Glutamatergic neuron (in vitro differentiated cells): ENCODE measurements around the gene COG6. TPM values are rescaled to one million over a fixed set of nuclear protein-coding genes. Genes with fewer than 3 reads are reported as not detected.
A peak's percentile ranks its signal among the peaks of the same experiment; 100 is the strongest.

Experiments
- DNase-seq: peaks from one replicate; pipeline ENCODE4 v3.0.0; 2022
- H3K27ac Mint-ChIP-seq: one replicate; pipeline ENCODE4 v1.8.0; 2020; ENCODE audit warnings: mild to moderate bottlenecking, mixed read lengths, inconsistent platforms; ENCODE audit not compliant: unreplicated experiment
- H3K27me3 Mint-ChIP-seq: one replicate; pipeline ENCODE4 v1.8.0; 2020; ENCODE audit warnings: mild to moderate bottlenecking, moderate library complexity, mixed read lengths, inconsistent platforms; ENCODE audit not compliant: unreplicated experiment
- H3K36me3 Mint-ChIP-seq: one replicate; pipeline ENCODE4 v1.8.0; 2020; ENCODE audit warnings: mild to moderate bottlenecking, mixed read lengths, inconsistent platforms; ENCODE audit not compliant: unreplicated experiment
- H3K4me1 Mint-ChIP-seq: one replicate; pipeline ENCODE4 v1.8.0; 2020; ENCODE audit warnings: mild to moderate bottlenecking, low read depth, mixed read lengths, inconsistent platforms; ENCODE audit not compliant: unreplicated experiment
- H3K4me3 Mint-ChIP-seq: one replicate; pipeline ENCODE4 v1.8.0; 2020; ENCODE audit warnings: mild to moderate bottlenecking, mixed read lengths, inconsistent platforms; ENCODE audit not compliant: unreplicated experiment
- H3K9me3 Mint-ChIP-seq: one replicate; pipeline ENCODE4 v1.8.0; 2020; ENCODE audit warnings: mild to moderate bottlenecking, moderate library complexity, mixed read lengths, inconsistent platforms; ENCODE audit not compliant: unreplicated experiment
- total RNA-seq: library from RNA; stranded (reverse); fragmentation: NEBNext Ultra II Directional; extraction: Animal tissue kit (Norgen Biotek cat#: 25700); gene quantifications from one replicate; pipeline ENCODE4 v1.2.1, GENCODE V29; 2021; ENCODE audit not compliant: unreplicated experiment
- TF ChIP-seq, protein P1 (sequence below): fragments of 200-600 bp; sonication (generic); IDR thresholded peaks from one replicate; pipeline ENCODE4 v1.5.0; 2021; ENCODE audit not compliant: partially characterized antibody, unreplicated experiment

COG6 gene
- total RNA-seq, 1 donor from 2014 or later = 25.5 TPM

DNA sequence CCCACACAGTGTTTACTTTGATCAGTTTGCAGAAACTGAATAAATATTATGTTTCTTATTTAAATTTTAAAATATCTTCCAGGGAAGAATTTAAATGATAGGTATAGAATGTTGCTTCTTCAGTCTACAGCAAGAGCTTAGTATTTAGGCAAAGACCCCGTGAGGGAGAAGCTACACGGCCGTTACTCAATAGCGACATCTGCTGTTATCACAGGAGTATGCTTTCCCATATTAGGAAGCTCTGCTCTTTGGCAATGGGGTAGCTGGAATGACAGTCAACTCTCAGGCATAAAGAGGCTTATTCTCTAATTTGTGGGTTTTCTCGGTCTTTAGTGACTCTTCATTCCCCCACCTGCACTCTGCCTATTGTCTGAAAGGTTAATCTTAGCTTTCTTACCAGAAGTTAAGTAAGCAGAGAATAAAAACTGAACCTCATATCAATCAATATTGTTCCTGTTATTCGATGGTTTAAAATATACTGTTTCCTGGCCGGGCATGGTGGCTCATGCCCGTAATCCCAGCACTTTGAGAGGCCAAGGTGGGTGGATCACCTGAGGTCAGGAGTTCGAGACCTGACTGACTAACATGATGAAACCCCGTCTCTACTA lies 39.3 kb upstream of the COG6 start:
- no peak overlapping the region for H3K4me3 Mint-ChIP-seq

DNA sequence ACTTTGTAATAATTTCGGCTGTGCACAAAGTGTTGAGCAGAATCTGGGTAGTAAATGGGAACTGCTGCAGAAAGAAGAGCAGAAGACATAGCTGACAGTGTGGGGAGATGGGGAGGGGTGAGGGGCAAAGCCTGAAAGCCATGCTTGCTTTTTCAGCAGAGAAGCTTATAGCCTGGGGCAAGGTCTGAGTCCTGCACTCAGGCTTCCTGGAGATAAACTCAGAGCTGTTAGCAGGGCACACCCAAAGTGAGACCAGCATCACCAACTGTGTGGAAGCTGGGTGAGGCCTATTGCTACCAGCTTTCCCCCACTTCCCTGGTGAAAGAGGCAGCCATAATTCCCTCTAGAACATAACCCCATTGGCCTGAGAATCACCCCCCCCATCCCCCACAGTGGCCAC lies 36.9 kb upstream of the COG6 start:
- no peak overlapping the region for H3K4me3 Mint-ChIP-seq
- TF ChIP-seq, protein P1, sequence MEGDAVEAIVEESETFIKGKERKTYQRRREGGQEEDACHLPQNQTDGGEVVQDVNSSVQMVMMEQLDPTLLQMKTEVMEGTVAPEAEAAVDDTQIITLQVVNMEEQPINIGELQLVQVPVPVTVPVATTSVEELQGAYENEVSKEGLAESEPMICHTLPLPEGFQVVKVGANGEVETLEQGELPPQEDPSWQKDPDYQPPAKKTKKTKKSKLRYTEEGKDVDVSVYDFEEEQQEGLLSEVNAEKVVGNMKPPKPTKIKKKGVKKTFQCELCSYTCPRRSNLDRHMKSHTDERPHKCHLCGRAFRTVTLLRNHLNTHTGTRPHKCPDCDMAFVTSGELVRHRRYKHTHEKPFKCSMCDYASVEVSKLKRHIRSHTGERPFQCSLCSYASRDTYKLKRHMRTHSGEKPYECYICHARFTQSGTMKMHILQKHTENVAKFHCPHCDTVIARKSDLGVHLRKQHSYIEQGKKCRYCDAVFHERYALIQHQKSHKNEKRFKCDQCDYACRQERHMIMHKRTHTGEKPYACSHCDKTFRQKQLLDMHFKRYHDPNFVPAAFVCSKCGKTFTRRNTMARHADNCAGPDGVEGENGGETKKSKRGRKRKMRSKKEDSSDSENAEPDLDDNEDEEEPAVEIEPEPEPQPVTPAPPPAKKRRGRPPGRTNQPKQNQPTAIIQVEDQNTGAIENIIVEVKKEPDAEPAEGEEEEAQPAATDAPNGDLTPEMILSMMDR = no peak
- H3K27me3 Mint-ChIP-seq = no peaks in the 10 kb centered on the region
- no peaks in the 10 kb centered on the region for H3K4me1 Mint-ChIP-seq
- H3K9me3 Mint-ChIP-seq = no peaks in the 10 kb centered on the region
- H3K36me3 Mint-ChIP-seq = no peaks in the 10 kb centered on the region
- no peak for DNase-seq
- no peak overlapping the region for H3K27ac Mint-ChIP-seq

More for the DNA sequence above, 39.3 kb upstream of the COG6 start:
- Mint-ChIP-seq H3K36me3 (no peaks in the 10 kb centered on the region), H3K4me1 (no peaks in the 10 kb centered on the region), H3K27ac (no peak overlapping the region), H3K27me3 (no peaks in the 10 kb centered on the region), H3K9me3 (no peaks in the 10 kb centered on the region)
- peak; percentile 28 for DNase-seq
- TF ChIP-seq, protein P1 = peak; percentile 56

DNA sequence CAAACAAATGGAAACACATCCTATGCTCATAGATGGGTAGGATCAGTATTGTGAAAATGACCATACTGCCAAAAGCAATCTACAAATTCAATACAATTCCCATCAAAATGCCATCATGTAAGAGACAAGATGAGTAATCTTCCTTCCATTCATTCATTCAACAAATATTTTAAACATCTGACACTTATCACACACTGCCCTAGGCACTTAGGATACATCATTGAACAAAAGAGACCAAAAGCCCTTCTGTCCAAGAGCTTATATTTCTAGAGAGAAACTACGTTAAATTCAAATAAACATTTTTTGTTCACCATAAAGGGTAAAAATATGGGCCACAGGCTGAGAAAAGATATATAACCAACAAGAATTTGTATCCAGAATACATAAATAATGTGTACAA lies 32.0 kb upstream of the COG6 start:
- Mint-ChIP-seq H3K27ac (no peak overlapping the region), H3K9me3 (no peaks in the 10 kb centered on the region), H3K27me3 (no peaks in the 10 kb centered on the region), H3K36me3 (no peaks in the 10 kb centered on the region), H3K4me1 (no peaks in the 10 kb centered on the region), H3K4me3 (no peak overlapping the region)
- TF ChIP-seq, protein P1 = no peak
- no peak for DNase-seq

DNA sequence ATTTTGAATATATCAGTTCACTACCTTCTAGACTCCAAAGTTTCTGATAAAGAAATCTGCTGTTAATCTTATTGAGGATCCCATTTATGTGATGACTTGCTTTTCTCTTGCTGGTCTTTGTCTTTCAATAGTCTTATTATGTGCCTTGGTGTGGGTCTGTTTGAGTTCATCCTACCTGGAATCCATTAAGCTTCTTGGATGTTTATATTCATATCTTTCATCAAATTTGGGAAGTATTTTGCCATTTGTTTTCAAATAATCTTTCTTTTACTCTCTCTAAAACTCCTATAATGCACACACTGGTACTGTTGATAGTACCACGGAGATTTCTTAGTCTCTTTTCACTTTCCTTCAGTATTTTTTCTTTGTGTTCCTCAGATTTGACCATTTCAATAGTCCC lies 24.2 kb upstream of the COG6 start:
- no peak for DNase-seq
- TF ChIP-seq, protein P1 = no peak
- Mint-ChIP-seq H3K4me1 (no peaks in the 10 kb centered on the region), H3K9me3 (no peaks in the 10 kb centered on the region), H3K27ac (no peak overlapping the region), H3K36me3 (no peaks in the 10 kb centered on the region), H3K27me3 (peaks cover 2% of the 10 kb centered on the region), H3K4me3 (no peak overlapping the region)

DNA sequence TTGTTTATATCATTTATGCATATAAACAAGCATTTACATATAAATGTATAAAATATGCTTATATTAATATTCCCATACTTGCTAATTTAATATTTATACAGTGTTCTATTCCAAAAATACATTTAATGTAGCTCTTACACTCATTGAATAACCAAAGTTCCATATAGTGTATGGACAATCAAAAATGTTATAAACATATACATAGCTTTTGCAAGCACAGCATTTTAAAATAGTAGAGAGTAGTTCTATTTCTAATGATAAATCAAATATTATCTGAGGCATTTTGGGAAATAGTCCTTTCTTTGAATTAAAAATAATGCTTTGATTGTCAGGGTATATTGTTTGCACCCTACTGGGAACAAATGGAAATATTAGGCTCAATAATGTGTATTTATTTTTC lies 22.5 kb upstream of the COG6 start:
- TF ChIP-seq, protein P1 = no peak
- Mint-ChIP-seq H3K27ac (no peak overlapping the region), H3K27me3 (peaks cover 3% of the 10 kb centered on the region), H3K4me1 (no peaks in the 10 kb centered on the region), H3K36me3 (no peaks in the 10 kb centered on the region), H3K9me3 (no peaks in the 10 kb centered on the region), H3K4me3 (no peak overlapping the region)
- no peak for DNase-seq
